Stimulated activated CD4-positive, alpha-beta T cell treated with anti-CD3 and anti-CD28 coated beads, TNF-alpha, amount 100 ng/mL, for 48 hours (primary cell): ENCODE data around the gene FUS.

Experiments used
- DNase-seq, 3 donors: peaks; one replicate each; pipeline ENCODE4 v3.0.0-alpha.2; 2020; ENCODE audit warnings: low read depth in 3 of 3

Gene FUS

GRCh38 chr16:31202414-31203375 is 22.8 kb downstream of the FUS start, which contains the start of gene PYCARD:
Gene PYCARD, minus strand, starts transcription at chr16:31202760. Its CDS starts 70 bp downstream, at chr16:31202690.
- DNase-seq = no peak

DNA sequence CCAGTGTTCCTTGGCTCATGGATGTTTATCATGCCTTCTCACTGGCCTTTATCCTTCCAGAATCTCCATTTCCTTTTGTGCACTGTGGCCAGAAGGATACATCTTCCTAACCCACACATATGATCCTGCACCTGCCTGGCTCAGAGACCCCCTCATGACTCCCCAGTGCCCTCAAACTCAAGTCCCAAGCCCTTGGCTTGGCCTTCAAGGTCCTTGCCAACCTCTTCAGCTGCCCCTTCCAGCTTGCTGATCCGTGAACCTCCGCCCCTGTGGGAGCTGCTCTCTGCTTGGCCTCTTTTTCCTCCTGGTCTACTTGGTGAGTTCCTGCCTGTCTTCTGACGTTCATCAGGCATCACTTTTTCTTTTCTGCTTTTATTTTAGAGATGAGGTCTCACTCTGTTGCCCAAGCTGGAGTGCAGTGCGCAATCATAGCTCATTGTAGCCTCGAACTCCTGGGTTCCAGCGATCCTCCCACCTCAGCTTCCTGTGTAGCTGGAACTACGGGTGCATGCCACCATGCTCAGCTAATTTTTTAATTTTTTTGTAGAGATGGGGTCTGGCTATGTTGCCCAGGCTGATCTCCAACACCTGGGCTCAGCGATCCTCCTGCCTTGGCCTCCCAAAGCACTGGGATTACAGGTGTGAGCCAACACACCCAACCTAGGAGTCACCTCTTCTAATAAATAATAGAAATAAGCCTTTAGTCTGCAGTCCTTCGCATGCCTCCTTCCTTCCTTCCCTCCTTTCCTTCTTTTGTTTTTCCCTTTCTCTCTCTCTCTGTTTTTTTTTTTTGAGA is 25.1 kb downstream of the FUS start:
- DNase-seq = no peak

GRCh38 chr16:31206776-31207175 is 26.8 kb downstream of the FUS start:
- no peak for DNase-seq

DNA sequence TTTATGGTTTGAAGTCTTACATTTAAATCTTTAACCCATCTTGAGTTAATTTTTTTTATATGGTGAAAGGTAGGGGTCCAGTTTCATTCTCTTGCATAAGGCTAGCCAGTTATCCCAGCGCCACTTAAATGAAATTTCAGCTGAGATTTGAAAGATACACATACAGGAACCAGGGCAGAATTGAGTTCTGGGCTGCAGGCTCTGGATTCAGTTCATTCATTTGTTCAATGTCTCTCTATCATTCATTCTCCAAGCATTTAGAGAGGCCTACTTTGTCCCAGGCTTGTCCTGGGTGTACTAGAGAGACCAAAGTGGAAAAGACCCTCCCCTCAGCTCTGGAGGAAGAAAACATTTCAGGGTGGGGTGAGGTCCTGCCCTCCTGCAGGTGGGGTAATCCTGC is 33.4 kb downstream of the FUS start:
- DNase-seq = no peak

DNA sequence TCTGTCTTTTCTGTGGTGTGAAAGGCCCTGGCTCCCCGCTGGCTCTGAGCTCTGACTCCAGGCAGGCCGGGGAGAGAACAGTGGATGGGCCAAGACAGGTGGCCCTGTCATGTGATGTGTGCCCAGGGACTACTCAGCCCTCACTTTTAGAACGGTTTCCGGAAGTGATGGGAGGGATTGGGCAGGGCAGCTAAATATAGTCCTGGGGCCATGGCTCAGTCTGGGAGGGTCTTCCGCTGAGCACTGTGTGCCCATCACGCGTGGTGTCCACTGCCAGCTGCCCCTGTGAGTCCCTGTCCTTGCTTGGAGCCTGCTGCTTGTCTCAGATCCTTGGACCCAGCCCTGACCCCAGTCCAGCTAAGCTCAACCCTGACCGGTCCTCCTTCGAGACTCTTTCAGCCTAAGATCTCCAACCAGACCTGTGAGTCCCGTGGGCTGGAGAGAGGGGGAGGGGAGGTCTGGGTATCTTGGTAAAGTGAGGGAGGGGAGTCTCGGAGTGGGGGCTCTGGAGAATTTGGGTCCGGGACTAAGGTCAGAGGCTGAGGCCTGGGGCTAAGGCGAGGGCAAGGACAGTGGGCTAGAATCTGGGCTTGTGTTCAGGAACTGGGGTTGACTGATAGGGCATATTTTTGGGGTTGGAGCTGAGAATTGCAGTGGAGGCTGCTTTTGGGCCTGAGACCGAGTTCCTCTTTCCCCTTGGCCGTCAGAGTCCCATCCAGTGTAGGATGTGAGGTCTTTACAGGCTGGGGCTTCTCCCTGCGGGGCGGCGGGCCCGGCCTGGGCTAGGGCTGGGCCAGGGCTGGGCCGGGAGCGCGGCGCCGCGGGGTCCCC is 34.2 kb downstream of the FUS start, which contains the start of gene TRIM72:
Gene TRIM72 (plus strand): TSS at position 243 of the 831 bp plus-strand sequence. CDS start 620 bp downstream, outside the sequence.
- no peak for DNase-seq

DNA sequence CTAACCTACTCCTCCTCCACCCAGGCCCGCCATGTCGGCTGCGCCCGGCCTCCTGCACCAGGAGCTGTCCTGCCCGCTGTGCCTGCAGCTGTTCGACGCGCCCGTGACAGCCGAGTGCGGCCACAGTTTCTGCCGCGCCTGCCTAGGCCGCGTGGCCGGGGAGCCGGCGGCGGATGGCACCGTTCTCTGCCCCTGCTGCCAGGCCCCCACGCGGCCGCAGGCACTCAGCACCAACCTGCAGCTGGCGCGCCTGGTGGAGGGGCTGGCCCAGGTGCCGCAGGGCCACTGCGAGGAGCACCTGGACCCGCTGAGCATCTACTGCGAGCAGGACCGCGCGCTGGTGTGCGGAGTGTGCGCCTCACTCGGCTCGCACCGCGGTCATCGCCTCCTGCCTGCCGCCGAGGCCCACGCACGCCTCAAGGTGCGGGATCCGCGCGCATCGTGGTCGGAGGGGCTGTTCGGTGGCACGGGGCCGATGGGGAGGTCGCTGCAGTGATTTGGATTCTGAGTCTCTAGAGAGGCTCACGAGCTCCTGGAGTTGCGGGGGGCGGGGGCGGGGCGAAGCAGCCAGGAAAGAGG is 34.9 kb downstream of the FUS start:
- no peak for DNase-seq

DNA sequence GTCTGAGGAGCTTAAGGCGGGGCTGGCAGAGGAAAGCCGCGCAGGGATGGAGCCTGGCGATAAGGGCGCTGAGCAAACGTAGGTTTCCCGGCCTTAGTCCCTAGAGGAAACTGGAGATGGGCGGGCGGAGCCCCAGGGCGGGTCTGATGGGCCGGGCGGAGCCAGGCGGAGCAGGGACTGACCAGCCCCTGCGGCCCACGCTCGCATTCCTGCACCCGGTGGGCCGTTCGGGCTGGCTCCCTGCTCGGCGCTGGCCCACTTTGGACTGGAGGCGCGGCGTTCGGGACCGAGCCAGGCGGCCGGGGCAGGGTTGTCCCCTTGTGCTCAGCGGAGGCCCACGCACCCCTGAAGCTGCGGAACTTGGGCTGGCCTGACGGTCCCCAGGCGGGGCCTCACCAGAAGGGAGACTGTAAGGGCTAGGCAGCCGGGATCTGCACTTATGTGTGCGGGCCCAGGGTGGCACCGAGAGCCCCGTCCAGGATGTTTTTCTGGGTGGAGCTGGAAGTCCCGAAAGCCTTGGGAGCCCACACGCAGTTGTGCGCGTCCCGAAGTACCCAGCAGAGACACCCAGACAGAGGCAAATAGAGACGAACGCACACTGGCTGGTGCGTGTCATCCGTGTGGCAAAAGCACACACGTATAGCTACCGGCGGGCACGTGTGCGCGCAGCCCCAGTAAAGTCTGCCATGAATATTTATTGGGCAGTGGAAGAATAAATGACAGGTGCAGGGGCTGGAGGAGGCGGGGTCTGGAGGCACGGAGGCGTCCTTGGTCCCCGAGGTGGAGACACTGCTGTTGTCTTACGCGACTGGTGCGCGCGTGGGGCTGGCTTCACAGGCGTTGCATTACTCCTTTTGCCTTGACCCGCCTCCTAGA is 35.6 kb downstream of the FUS start:
- DNase-seq = no peak

- DNase-seq = no peak
These were observed 36.6 kb downstream of the FUS start, which contains the start of gene PYDC1 for GRCh38 chr16:31216422-31217135. Gene PYDC1, minus strand, starts transcription at chr16:31217135. Its CDS starts 107 bp downstream, at chr16:31217028.

- no peak for DNase-seq
These were observed 37.2 kb downstream of the FUS start for GRCh38 chr16:31217136-31217530.

DNA sequence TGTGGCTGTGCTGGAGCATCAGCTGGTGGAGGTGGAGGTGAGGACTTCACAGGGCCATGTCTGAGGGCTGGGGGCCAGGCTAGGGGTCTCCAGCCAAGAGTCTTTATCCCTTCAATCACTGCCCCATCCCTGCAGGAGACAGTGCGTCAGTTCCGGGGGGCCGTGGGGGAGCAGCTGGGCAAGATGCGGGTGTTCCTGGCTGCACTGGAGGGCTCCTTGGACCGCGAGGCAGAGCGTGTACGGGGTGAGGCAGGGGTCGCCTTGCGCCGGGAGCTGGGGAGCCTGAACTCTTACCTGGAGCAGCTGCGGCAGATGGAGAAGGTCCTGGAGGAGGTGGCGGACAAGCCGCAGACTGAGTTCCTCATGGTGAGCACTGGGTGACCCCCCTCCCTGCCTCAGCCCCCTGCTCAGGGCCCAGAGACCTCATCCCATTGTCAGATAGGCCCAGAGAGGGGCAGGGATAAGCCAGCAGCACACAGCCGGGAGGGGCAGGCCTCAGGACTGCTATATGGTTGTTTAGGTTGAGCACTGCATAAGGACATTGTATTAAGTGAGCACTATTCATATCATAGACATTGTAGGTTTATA is 39.3 kb downstream of the FUS start:
- DNase-seq = no peak

DNA sequence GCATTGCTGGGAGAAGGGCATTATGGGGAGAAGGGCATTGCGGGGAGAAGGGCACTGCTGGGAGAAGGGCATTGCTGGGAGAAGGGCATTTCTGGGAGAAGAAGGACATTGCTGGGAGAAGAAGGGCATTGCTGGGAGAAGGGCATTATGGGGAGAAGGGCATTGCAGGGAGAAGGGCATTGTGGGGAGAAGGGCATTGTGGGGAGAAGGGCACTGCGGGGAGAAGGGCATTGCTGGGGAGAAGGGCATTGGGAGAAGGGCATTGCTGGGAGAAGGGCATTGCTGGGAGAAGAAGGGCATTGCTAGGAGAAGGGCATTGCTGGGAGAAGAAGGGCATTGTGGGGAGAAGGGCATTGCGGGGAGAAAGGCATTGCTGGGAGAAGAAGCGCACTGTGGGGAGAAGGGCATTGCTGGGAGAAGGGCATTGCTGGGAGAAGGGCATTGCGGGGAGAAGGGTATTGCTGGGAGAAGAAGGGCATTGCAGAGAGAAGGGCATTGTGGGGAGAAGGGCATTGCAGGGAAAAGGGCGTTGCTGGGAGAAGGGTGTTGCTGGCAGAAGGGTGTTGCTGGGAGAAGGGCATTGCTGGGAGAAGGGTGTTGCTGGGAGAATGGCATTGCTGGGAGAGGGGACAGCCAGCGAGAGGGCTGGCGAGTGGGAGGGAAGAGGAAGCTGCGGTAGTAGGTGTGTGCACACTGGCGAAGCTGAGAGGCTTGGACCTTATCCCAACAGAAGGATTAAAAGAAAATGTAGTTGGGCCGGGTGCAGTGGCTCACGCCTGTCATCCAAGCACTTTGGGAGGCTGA is 41.6 kb downstream of the FUS start:
- no peak for DNase-seq

DNA sequence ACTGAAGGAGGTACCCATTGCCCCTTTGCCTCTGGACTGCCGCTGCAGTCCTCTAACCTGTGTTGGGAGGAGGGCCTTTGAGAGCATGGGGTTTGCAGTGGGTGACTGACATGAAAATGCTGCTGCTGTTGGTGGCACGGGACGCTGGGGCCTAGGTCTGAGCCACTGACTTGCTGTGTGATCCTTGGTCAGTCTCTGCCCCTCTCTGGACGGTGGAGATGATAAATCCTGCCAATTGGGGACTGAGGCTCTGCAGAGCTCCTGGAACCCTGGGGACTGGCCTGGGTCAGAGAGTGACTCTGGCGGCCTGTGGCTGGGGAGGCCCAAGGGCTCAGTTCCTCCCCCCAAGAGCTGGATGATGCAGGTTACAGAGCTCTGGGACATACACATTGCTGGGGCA is 43.1 kb downstream of the FUS start:
- DNase-seq = no peak

- DNase-seq = no peak
These were observed 44.4 kb downstream of the FUS start for GRCh38 chr16:31224092-31224955.

- no peak for DNase-seq
These were observed 45.3 kb downstream of the FUS start for GRCh38 chr16:31225193-31225592.

DNA sequence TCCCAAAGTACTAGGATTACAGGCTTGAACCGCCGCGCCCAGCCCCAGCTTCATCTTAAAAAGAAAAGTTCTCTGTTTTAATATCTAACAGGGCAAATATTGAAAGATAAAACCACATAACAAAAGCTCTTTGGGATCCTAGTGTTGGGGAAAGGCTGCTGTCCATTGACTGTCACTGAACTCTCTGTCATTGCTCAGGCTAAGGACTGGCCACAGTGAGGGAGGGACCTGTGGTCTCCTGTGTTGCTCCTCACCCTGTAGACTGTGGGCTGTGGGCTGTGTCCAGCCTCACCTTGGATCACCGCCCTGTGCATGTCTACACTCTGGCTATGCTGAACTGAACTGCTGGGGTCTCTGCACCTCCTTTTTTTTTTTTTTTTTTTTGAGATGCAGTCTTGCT is 48.3 kb downstream of the FUS start:
- DNase-seq = no peak

DNA sequence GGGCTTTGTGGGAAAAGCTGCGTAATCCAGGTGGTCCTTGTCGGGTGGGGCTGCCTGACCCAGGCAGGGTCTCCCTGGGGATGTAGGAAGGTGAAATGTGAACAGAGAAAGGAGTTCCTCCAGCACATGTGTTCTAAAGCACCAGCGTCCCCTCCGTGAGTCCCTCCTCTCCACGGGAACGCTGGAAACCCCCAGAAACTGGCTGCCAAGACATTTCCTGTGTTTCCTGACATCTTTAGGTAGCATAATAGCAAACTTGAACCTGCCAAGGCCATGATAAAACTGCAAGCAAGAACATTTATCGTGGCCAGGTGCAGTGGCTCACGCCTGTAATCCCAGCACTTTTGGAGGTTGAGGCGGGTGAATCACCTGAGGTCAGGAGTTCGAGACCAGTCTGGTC is 49.6 kb downstream of the FUS start:
- DNase-seq = no peak

- DNase-seq = no peak
These were observed 58.1 kb downstream of the FUS start for GRCh38 chr16:31238041-31238440.
